ENCODE results near the gene SNTN. TPM values are rescaled to one million over a fixed set of nuclear protein-coding genes. Genes with fewer than 3 reads are reported as not detected.

SNTN gene
- polyA plus RNA-seq, 1 donor from 2014 or later, result not detected

- no peaks in the 10 kb centered on the region for H3K79me2 ChIP-seq (replicated peaks; ENCODE audit: insufficient read depth, low read length)
- H3K27ac ChIP-seq (ENCODE audit: low read length), result no peak overlapping the region
- no peaks in the 10 kb centered on the region for H4K20me1 ChIP-seq (ENCODE audit: insufficient read depth)
- TF ChIP-seq POLR2AphosphoS5 (IDR thresholded peaks at IDR 0.05), result no peak
- no peak for TF ChIP-seq SMC3 (conservative IDR thresholded peaks at IDR 0.05; ENCODE audit: poor library complexity)
- no peak for TF ChIP-seq REST (IDR thresholded peaks at IDR 0.05; ENCODE audit: borderline replicate concordance)
- TF ChIP-seq MXI1 (conservative IDR thresholded peaks at IDR 0.05; ENCODE audit: poor library complexity, severe bottlenecking), result no peak
- TF ChIP-seq EP300 (conservative IDR thresholded peaks at IDR 0.05; ENCODE audit: poor library complexity, severe bottlenecking), result no peak
- no peak for TF ChIP-seq RAD21 (conservative IDR thresholded peaks at IDR 0.05)
- TF ChIP-seq EZH2 (IDR thresholded peaks at IDR 0.05; ENCODE audit: borderline replicate concordance, insufficient read depth, low read length, poor library complexity, severe bottlenecking), result no peak
- no peak for TF ChIP-seq TAF1 (IDR thresholded peaks at IDR 0.05; ENCODE audit: low read depth)
- no peak for TF ChIP-seq CTCF (IDR thresholded peaks at IDR 0.05; ENCODE audit: poor library complexity, severe bottlenecking)
- H3K36me3 ChIP-seq (ENCODE audit: insufficient read depth, low read length), result no peaks in the 10 kb centered on the region
- H3K4me3 ChIP-seq (ENCODE audit: low read length), result no peak overlapping the region
- no peaks in the 10 kb centered on the region for H3K27me3 ChIP-seq (ENCODE audit: insufficient read depth, low read depth, low read length)
- H2AFZ ChIP-seq (ENCODE audit: low read depth, low read length), result no peak overlapping the region
- H3K9me2 ChIP-seq (ENCODE audit: insufficient read depth, low read length), result no peaks in the 10 kb centered on the region
- H3K9ac ChIP-seq (ENCODE audit: low read length), result no peak overlapping the region
- H3K9me3 ChIP-seq (ENCODE audit: low read length), result no peaks in the 10 kb centered on the region
- H3F3A ChIP-seq (ENCODE audit: insufficient read depth, low read length, poor library complexity, severe bottlenecking), result no peaks in the 10 kb centered on the region
- no peak overlapping the region for H3K4me2 ChIP-seq (ENCODE audit: low read length)
Observed at GRCh38 chr3:63673111-63673510, 20.6 kb downstream of the SNTN start.

- no peak overlapping the region for H3K4me2 ChIP-seq (ENCODE audit: low read length)
- no peaks in the 10 kb centered on the region for H3K27me3 ChIP-seq (ENCODE audit: insufficient read depth, low read depth, low read length)
- H3F3A ChIP-seq (ENCODE audit: insufficient read depth, low read length, poor library complexity, severe bottlenecking), result no peaks in the 10 kb centered on the region
- H3K79me2 ChIP-seq (replicated peaks; ENCODE audit: insufficient read depth, low read length), result no peaks in the 10 kb centered on the region
- no peaks in the 10 kb centered on the region for H3K9me3 ChIP-seq (ENCODE audit: low read length)
- no peaks in the 10 kb centered on the region for H4K20me1 ChIP-seq (ENCODE audit: insufficient read depth)
- no peak overlapping the region for H3K27ac ChIP-seq (ENCODE audit: low read length)
- H2AFZ ChIP-seq (ENCODE audit: low read depth, low read length), result no peak overlapping the region
- H3K4me3 ChIP-seq (ENCODE audit: low read length), result no peak overlapping the region
- no peak for TF ChIP-seq POLR2AphosphoS5 (IDR thresholded peaks at IDR 0.05)
- no peak for TF ChIP-seq EP300 (conservative IDR thresholded peaks at IDR 0.05; ENCODE audit: poor library complexity, severe bottlenecking)
- TF ChIP-seq REST (IDR thresholded peaks at IDR 0.05; ENCODE audit: borderline replicate concordance), result no peak
- no peak for TF ChIP-seq SMC3 (conservative IDR thresholded peaks at IDR 0.05; ENCODE audit: poor library complexity)
- no peak for TF ChIP-seq TAF1 (IDR thresholded peaks at IDR 0.05; ENCODE audit: low read depth)
- TF ChIP-seq EZH2 (IDR thresholded peaks at IDR 0.05; ENCODE audit: borderline replicate concordance, insufficient read depth, low read length, poor library complexity, severe bottlenecking), result no peak
- no peak for TF ChIP-seq CTCF (IDR thresholded peaks at IDR 0.05; ENCODE audit: poor library complexity, severe bottlenecking)
- no peak for TF ChIP-seq RAD21 (conservative IDR thresholded peaks at IDR 0.05)
- no peak for TF ChIP-seq MXI1 (conservative IDR thresholded peaks at IDR 0.05; ENCODE audit: poor library complexity, severe bottlenecking)
- H3K9me2 ChIP-seq (ENCODE audit: insufficient read depth, low read length), result no peaks in the 10 kb centered on the region
- H3K9ac ChIP-seq (ENCODE audit: low read length), result no peak overlapping the region
- no peaks in the 10 kb centered on the region for H3K36me3 ChIP-seq (ENCODE audit: insufficient read depth, low read length)
Observed at GRCh38 chr3:63674586-63674985, 22.1 kb downstream of the SNTN start.

All from neural cell (in vitro differentiated cells).